K562 (cell line): Measurements from ENCODE around the gene CENPU. TPM values are rescaled to one million over a fixed set of nuclear protein-coding genes. Genes with fewer than 3 reads are reported as not detected.

Experiments
- ATAC-seq: fragments of 200-7000 bp; cut with Tn5 transposase; 3 replicates; pipeline ENCODE4 v1.9.1; 2020; ENCODE audit warnings: moderate library complexity
- BruUV-seq: library from RNA; stranded (reverse); fragments of 400-500 nt; replicated peaks from 2 replicates; lab custom pipeline; 2021; lab: Mats Ljungman, UMichigan
- CTCF ChIA-PET: fragments of 300-600 bp; formaldehyde crosslinking; extraction: SDS; loops from one replicate; lab custom pipeline; 2021; ENCODE audit warnings: low intra/inter-chr PET ratio; lab: Yijun Ruan, JAX
- POLR2A ChIA-PET: fragments of 300-600, 350-650 bp; sonication (Branson Sonifier 250); formaldehyde crosslinking; extraction: SDS; loops from one replicate; lab custom pipeline; 2021; ENCODE audit warnings: antibody characterized with exemption, inconsistent platforms; lab: Yijun Ruan, JAX
- DNase-seq, 4 experiments: peaks; one replicate each; pipeline versions ENCODE4 v3.0.0 to v3.0.0-alpha.2; 2011 to 2018; ENCODE audit warnings: low spot score in 3 of 4, mixed read lengths in 3 of 4; ENCODE audit errors: extremely low read depth in 1 of 4
- FAIRE-seq: peaks from 2 replicates; lab custom pipeline; 2011; peaks lifted over from hg19 to GRCh38; lab: Jason Lieb, UNC
- H2AFZ ChIP-seq: 2 replicates; pipeline ENCODE4 v1.6.0; 2011; ENCODE audit warnings: low read depth, low read length, control low read depth, inconsistent platforms
- H3K27ac ChIP-seq: fragments of 200-600 bp; 3 replicates; pipeline ENCODE4 v1.8.0; 2011; ENCODE audit warnings: low read depth, mild to moderate bottlenecking, control low read depth, inconsistent platforms, low read length, moderate library complexity, mixed read lengths; ENCODE audit errors: extremely low read depth
- H3K27me3 ChIP-seq, 2 experiments: fragments of 300-600 bp in 1 of 2; 2 replicates in 1 of 2; 3 replicates in 1 of 2; pipeline versions ENCODE4 v1.6.0 to v1.8.0; 2011; ENCODE audit warnings: inconsistent platforms in 2 of 2, low read length in 2 of 2, mild to moderate bottlenecking in 1 of 2, mixed read lengths in 1 of 2, moderate library complexity in 1 of 2; ENCODE audit not compliant: control insufficient read depth in 2 of 2, insufficient read depth in 2 of 2
- H3K36me3 ChIP-seq: fragments of 300-600 bp; 3 replicates; pipeline ENCODE4 v1.8.0; 2011; ENCODE audit warnings: mild to moderate bottlenecking, low read length, inconsistent platforms; ENCODE audit not compliant: control insufficient read depth, insufficient read depth
- H3K4me1 ChIP-seq, 2 experiments: fragments of 200-600 bp in 1 of 2; replicated peaks in 1 of 2; 2 replicates in 1 of 2; 3 replicates in 1 of 2; pipeline versions ENCODE4 v1.5.1 to v1.8.0; 2011; ENCODE audit warnings: inconsistent platforms in 2 of 2, low read length in 2 of 2, mild to moderate bottlenecking in 1 of 2, mixed read lengths in 1 of 2, moderate library complexity in 1 of 2; ENCODE audit not compliant: control insufficient read depth in 2 of 2, insufficient read depth in 2 of 2
- H3K4me2 ChIP-seq: 2 replicates; pipeline ENCODE4 v1.6.1; 2011; ENCODE audit warnings: low read length, control low read depth, inconsistent platforms, mixed read lengths; ENCODE audit not compliant: insufficient read depth
- H3K4me3 ChIP-seq: fragments of 200-600 bp; sonication (generic), shearing (Covaris generic); 2 replicates; pipeline ENCODE4 v1.5.1; 2016; ENCODE audit warnings: control low read depth, inconsistent platforms
- H3K79me2 ChIP-seq: fragments of 200-600 bp; 3 replicates; pipeline ENCODE4 v1.8.0; 2011; ENCODE audit warnings: low read length, inconsistent platforms; ENCODE audit not compliant: control insufficient read depth, insufficient read depth
- H3K9ac ChIP-seq, 2 experiments: 2 replicates each; pipeline versions ENCODE4 v1.6.0 to v1.6.1; 2011; ENCODE audit warnings: low read depth in 2 of 2, low read length in 2 of 2, control low read depth in 1 of 2, inconsistent platforms in 1 of 2, mild to moderate bottlenecking in 1 of 2, mixed read lengths in 1 of 2; ENCODE audit not compliant: insufficient read depth in 1 of 2
- H3K9me1 ChIP-seq: one replicate; pipeline ENCODE4 v1.6.0; 2011; ENCODE audit warnings: inconsistent platforms, mild to moderate bottlenecking, low read length, moderate library complexity; ENCODE audit not compliant: control insufficient read depth, insufficient read depth
- H3K9me3 ChIP-seq: replicated peaks from 2 replicates; pipeline ENCODE4 v1.5.1; 2011; ENCODE audit warnings: low read depth, low read length, inconsistent platforms; ENCODE audit not compliant: control insufficient read depth, insufficient read depth
- H4K20me1 ChIP-seq: replicated peaks from 2 replicates; pipeline ENCODE4 v1.6.1; 2011; ENCODE audit warnings: low read length, inconsistent platforms, mixed read lengths; ENCODE audit not compliant: control insufficient read depth, insufficient read depth
- FOXA3 ChIP-seq, 2 experiments: fragments of 450-650 bp in 1 of 2; sonication (generic) in 1 of 2; formaldehyde crosslinking; IDR thresholded peaks in 1 of 2; conservative IDR thresholded peaks in 1 of 2; 2 replicates each; pipeline versions ENCODE4 v1.4.0 to v1.8.0; 2020 to 2022; ENCODE audit warnings: mild to moderate bottlenecking in 2 of 2, missing genetic modification reagents in 1 of 2
- RBM39 ChIP-seq: fragments of 200-400 bp; formaldehyde crosslinking; optimal IDR thresholded peaks from 2 replicates; pipeline ENCODE3; 2018; ENCODE audit warnings: low read depth, low read length
- SFPQ ChIP-seq: fragments of 200-400 bp; formaldehyde crosslinking; IDR thresholded peaks from 2 replicates; pipeline ENCODE4 v1.6.1; 2017; ENCODE audit warnings: mild to moderate bottlenecking, low read depth, low read length, moderate library complexity
- SP1 ChIP-seq: sonication (generic); formaldehyde crosslinking; IDR thresholded peaks from 2 replicates; pipeline ENCODE4 v1.8.1; 2022; ENCODE audit warnings: mild to moderate bottlenecking, missing genetic modification reagents
- ZBTB43 ChIP-seq: sonication (generic); formaldehyde crosslinking; IDR thresholded peaks from 2 replicates; pipeline ENCODE4 v1.8.0; 2023; ENCODE audit warnings: mild to moderate bottlenecking, missing genetic modification reagents
- ZHX1 ChIP-seq: fragments of 150-350 bp; conservative IDR thresholded peaks from 2 replicates; pipeline ENCODE4 v1.6.1; 2014; ENCODE audit warnings: low read length
- ZNF354B ChIP-seq: fragments of 250-450 bp; sonication (Bioruptor Pico); IDR thresholded peaks from 2 replicates; pipeline ENCODE4 v1.4.0; 2020
- ZNF384 ChIP-seq: IDR thresholded peaks from 2 replicates; pipeline ENCODE4 v1.6.1; 2012; ENCODE audit warnings: low read depth, low read length, improper control_type of control experiment
- ZNF507 ChIP-seq: conservative IDR thresholded peaks from 2 replicates; pipeline ENCODE4 v1.6.1; 2017; ENCODE audit warnings: missing genetic modification characterization, missing compliant biosample characterization
- WGBS: fragments of 100-300 bp; shearing (Covaris generic); methylation state at CpG from one replicate; pipeline ENCODE4 v1.1.6; 2016; ENCODE audit warnings: low coverage, mixed read lengths; ENCODE audit not compliant: insufficient coverage; ENCODE audit errors: missing lambda C conversion rate; 5-methylcytosine and 5-hydroxymethylcytosine counted together
- in situ Hi-C: fragments of 300-500 bp; cut with MboI; formaldehyde crosslinking; loops from 4 replicates; pipeline ENCODE4 v1.15.0; 2018; ENCODE audit warnings: inconsistent platforms, mixed read lengths
- intact Hi-C: fragments of 100-400 bp; cut with micrococcal nuclease; formaldehyde crosslinking; loops from 2 replicates; pipeline ENCODE4 v1.14.2; 2022
- polyA plus RNA-seq, 8 experiments: library from polyadenylated mRNA; depleted of rRNA in 4 of 8; stranded (reverse) in 5 of 8; unstranded in 3 of 8; fragments of >200 nt; fragmentation: Nextera tagmentation in 2 of 8; fragmentation: Illumina TruSeq in 1 of 8; extraction: Ambion mirVana in 2 of 8; extraction: Trizol in 1 of 8; gene quantifications; 2 replicates each; pipeline versions ENCODE4 v1.2.1 to v1.2.3, GENCODE V29; 2011 to 2014; ENCODE audit warnings: inconsistent platforms in 1 of 8, missing spikeins in 1 of 8
- total RNA-seq, 7 experiments: library from RNA; depleted of rRNA in 6 of 7; stranded (reverse); fragments of >200 nt in 6 of 7; fragmentation: Illumina TruSeq in 2 of 7; extraction: Trizol in 2 of 7; gene quantifications; 2 replicates each; pipeline versions ENCODE4 v1.2.1 to v1.2.3, GENCODE V29; 2011 to 2021; ENCODE audit warnings: low replicate concordance in 1 of 7

The CENPU gene
- total and polyA plus RNA-seq, 9 of the 15 experiments (the other 6 are each of a cell fraction or from before 2014, with no cell fraction given) = 39.4 to 98.7 (median 84.3) TPM

- BruUV-seq = no TSS peak
- POLR2A ChIA-PET = interaction anchor here (0.7 kb wide), 1 partner anchor 73 kb away, joined by 4 read pairs; the partner anchor contains the start of gene CASP3
- no peaks in the 10 kb centered on the region for H3K9me1 ChIP-seq
- intact Hi-C loops = no loop called here
- FAIRE-seq (no peak), ATAC-seq (no peak), DNase-seq (no peak)
- peaks cover 30% of the 10 kb centered on the region; the same call in 2 of the 3 replicates for H3K79me2 ChIP-seq
- TF ChIP-seq FOXA3 (CRISPR knock-in tag; conservative IDR thresholded peaks at IDR 0.05 in 1 of 2, IDR thresholded peaks at IDR 0.05 in 1 of 2) (no peak), ZNF507 (tag) (peak; percentile 89), ZNF384 (peak; percentile 49; the same call in 1 of the 2 replicates), ZNF354B (CRISPR knock-in tag) (peak; percentile 48; the same call in 1 of the 2 replicates)
- H3K27me3 ChIP-seq = no peaks in the 10 kb centered on the region
- H3K4me2 ChIP-seq = no peak overlapping the region
- no peaks in the 10 kb centered on the region; the same call in 1 of the 2 replicates for H4K20me1 ChIP-seq
- no peak overlapping the region for H2AFZ ChIP-seq
- H3K4me1 ChIP-seq = no peaks in the 10 kb centered on the region
- H3K4me3 ChIP-seq = no peak overlapping the region
- H3K9me3 ChIP-seq = no peaks in the 10 kb centered on the region
- CTCF ChIA-PET = no interaction called here
- H3K36me3 ChIP-seq = peaks cover 95% of the 10 kb centered on the region
- in situ Hi-C loops = no loop called here
- no peak overlapping the region for H3K27ac ChIP-seq
- H3K9ac ChIP-seq = no peak overlapping the region
Measured at GRCh38 chr4:184721254-184721653, 12.6 kb downstream of the CENPU start.

- Histone ChIP-seq H3K36me3 (peaks cover 94% of the 10 kb centered on the region), H3K9me1 (no peaks in the 10 kb centered on the region), H3K4me1 (no peaks in the 10 kb centered on the region), H3K27me3 (no peaks in the 10 kb centered on the region), H3K27ac (no peak overlapping the region), H3K9me3 (no peaks in the 10 kb centered on the region), H3K9ac (peak overlapping the region in 1 of 2 experiments; percentile 29; a peak in 1 of 4 replicates), H3K4me2 (no peak overlapping the region), H4K20me1 (no peaks in the 10 kb centered on the region; the same call in 1 of the 2 replicates), H3K79me2 (peaks cover 29% of the 10 kb centered on the region; the same call in 2 of the 3 replicates), H3K4me3 (no peak overlapping the region), H2AFZ (no peak overlapping the region)
- in situ Hi-C loops = no loop called here
- WGBS = 88% methylated on average over 3 of the region's 3 CpGs
- DNase-seq (no peak), FAIRE-seq (no peak), ATAC-seq (no peak; the same call in 1 of the 3 replicates)
- intact Hi-C loops = no loop called here
- POLR2A ChIA-PET = interaction anchor here (1.2 kb wide), 1 partner anchor 14 kb away, joined by 3 read pairs; the partner anchor contains the start of gene CENPU
- BruUV-seq = no TSS peak
- CTCF ChIA-PET = no interaction called here
- TF ChIP-seq SFPQ (no peak), SP1 (CRISPR knock-in tag) (no peak), ZBTB43 (CRISPR knock-in tag) (no peak), ZHX1 (no peak), RBM39 (no peak)
Measured at GRCh38 chr4:184719407-184719806, 14.5 kb downstream of the CENPU start.
